ENCODE results near the gene ENO4.

GRCh38 chr10:116857156-116857555, 7.9 kb downstream of the ENO4 start:
- TF ChIP-seq, protein P1, sequence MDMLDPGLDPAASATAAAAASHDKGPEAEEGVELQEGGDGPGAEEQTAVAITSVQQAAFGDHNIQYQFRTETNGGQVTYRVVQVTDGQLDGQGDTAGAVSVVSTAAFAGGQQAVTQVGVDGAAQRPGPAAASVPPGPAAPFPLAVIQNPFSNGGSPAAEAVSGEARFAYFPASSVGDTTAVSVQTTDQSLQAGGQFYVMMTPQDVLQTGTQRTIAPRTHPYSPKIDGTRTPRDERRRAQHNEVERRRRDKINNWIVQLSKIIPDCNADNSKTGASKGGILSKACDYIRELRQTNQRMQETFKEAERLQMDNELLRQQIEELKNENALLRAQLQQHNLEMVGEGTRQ (CRISPR knock-in tag; IDR thresholded peaks at IDR 0.05): no peak
- TF ChIP-seq, protein P2, sequence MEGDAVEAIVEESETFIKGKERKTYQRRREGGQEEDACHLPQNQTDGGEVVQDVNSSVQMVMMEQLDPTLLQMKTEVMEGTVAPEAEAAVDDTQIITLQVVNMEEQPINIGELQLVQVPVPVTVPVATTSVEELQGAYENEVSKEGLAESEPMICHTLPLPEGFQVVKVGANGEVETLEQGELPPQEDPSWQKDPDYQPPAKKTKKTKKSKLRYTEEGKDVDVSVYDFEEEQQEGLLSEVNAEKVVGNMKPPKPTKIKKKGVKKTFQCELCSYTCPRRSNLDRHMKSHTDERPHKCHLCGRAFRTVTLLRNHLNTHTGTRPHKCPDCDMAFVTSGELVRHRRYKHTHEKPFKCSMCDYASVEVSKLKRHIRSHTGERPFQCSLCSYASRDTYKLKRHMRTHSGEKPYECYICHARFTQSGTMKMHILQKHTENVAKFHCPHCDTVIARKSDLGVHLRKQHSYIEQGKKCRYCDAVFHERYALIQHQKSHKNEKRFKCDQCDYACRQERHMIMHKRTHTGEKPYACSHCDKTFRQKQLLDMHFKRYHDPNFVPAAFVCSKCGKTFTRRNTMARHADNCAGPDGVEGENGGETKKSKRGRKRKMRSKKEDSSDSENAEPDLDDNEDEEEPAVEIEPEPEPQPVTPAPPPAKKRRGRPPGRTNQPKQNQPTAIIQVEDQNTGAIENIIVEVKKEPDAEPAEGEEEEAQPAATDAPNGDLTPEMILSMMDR (IDR thresholded peaks at IDR 0.05): no peak
- TF ChIP-seq PRDM15 (CRISPR knock-in tag; IDR thresholded peaks at IDR 0.05): no peak
- TF ChIP-seq TCF7 (CRISPR knock-in tag; IDR thresholded peaks at IDR 0.05; ENCODE audit: low read depth): no peak
- TF ChIP-seq ZNF671 (CRISPR knock-in tag; IDR thresholded peaks at IDR 0.05): no peak
- TF ChIP-seq, protein P3, sequence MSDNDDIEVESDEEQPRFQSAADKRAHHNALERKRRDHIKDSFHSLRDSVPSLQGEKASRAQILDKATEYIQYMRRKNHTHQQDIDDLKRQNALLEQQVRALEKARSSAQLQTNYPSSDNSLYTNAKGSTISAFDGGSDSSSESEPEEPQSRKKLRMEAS (CRISPR knock-in tag; IDR thresholded peaks at IDR 0.05): no peak

Measured in WTC11 (cell line).